Measurements from ENCODE around the gene MPV17.
A peak's percentile ranks its signal among the peaks of the same experiment; 100 is the strongest.
"Not testable (repeated sequence)": the region's sequence is repeated elsewhere in the genome, so short reads cannot be mapped to it uniquely, and the experiment has no call there.

The MPV17 gene

GRCh38 chr2:27351802-27352598, 29.1 kb upstream of the MPV17 start:
- no peak for TF ChIP-seq GATA1 (IDR thresholded peaks at IDR 0.05; ENCODE audit: low read depth, low read length)
- TF ChIP-seq POLR2A (IDR thresholded peaks at IDR 0.05; ENCODE audit: low read length): no peak
- no peak for DNase-seq

DNA sequence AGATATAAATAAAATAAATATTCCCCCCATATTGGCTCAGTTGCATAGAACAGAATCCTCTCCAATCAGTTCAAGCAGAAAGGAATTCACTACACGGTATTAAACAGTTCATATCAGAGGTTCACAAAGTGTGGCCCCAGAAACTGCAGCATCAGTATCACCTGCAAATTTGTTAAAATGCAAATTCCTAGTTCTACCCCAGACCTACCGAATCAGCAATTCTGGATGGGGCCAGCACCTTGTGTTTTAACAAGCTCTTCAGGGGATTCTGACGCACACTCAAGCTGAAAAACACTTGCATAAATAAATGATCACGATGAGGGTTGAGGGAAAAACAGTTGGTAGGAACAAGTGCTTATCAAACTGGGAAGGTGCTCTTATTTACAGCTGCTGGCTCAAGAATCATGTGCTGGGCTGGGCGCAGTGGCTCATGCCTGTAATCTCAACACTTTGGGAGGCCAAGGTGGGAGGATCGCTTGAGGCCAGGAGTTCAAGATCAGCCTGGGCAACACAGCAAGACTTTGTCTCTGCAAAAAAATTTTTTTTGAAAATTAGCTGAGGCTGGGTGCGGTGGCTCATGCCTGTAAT, 27.3 kb upstream of the MPV17 start:
- no peak for TF ChIP-seq POLR2A (IDR thresholded peaks at IDR 0.05; ENCODE audit: low read length)
- TF ChIP-seq GATA1 (IDR thresholded peaks at IDR 0.05; ENCODE audit: low read depth, low read length): no peak
- peak in 1 of 2 experiments; percentile 17 for DNase-seq

DNA sequence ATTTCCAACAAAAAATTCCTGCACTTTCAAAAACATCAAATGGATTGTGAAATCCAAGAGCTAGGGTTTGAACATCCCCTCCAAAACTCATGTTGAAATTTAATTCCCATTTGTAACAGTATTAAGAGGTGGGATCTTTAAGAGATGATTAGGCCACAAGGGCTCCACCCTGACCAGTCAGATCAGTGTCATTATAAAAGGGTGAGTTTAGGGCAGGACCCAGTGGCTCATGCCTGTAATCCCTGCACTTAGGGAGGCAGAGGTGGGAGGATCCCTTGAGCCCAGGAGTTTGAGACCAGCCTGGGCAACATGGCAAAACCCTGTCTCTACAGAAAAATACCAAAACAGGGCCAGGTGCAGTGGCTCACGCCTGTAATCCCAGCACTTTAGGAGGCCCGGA, 24.7 kb upstream of the MPV17 start:
- no peak for DNase-seq
- TF ChIP-seq POLR2A (IDR thresholded peaks at IDR 0.05; ENCODE audit: low read length) (no peak), GATA1 (IDR thresholded peaks at IDR 0.05; ENCODE audit: low read depth, low read length) (no peak)

GRCh38 chr2:27336173-27336572, 13.3 kb upstream of the MPV17 start:
- no peak for DNase-seq
- TF ChIP-seq POLR2A (IDR thresholded peaks at IDR 0.05; ENCODE audit: low read length) (no peak), GATA1 (IDR thresholded peaks at IDR 0.05; ENCODE audit: low read depth, low read length) (no peak)

GRCh38 chr2:27335311-27335710, 12.4 kb upstream of the MPV17 start:
- TF ChIP-seq POLR2A (IDR thresholded peaks at IDR 0.05; ENCODE audit: low read length): no peak
- TF ChIP-seq GATA1 (IDR thresholded peaks at IDR 0.05; ENCODE audit: low read depth, low read length): no peak
- DNase-seq: no peak

DNA sequence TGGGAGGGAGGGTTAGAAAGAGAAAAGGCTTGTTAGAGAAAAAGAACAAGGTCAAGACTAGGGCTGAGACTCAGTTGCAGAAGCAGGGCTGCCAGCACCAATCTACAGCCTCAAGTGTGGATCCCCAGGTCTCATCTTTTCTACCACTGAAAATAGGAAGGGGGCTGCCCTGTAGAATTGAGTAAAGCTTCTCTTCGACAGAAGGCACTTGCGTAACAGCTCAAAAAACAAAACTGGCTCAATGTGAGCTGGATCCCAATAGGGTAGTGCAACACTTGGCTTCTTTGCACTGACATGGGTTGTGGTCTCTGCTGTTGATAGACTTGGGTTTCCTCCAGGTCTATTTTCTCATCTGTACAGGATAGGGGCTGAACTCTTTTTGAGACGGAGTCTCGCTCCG, 1.8 kb upstream of the MPV17 start:
- no peak for DNase-seq
- TF ChIP-seq GATA1 (IDR thresholded peaks at IDR 0.05; ENCODE audit: low read depth, low read length) (no peak), POLR2A (IDR thresholded peaks at IDR 0.05; ENCODE audit: low read length) (no peak)

DNA sequence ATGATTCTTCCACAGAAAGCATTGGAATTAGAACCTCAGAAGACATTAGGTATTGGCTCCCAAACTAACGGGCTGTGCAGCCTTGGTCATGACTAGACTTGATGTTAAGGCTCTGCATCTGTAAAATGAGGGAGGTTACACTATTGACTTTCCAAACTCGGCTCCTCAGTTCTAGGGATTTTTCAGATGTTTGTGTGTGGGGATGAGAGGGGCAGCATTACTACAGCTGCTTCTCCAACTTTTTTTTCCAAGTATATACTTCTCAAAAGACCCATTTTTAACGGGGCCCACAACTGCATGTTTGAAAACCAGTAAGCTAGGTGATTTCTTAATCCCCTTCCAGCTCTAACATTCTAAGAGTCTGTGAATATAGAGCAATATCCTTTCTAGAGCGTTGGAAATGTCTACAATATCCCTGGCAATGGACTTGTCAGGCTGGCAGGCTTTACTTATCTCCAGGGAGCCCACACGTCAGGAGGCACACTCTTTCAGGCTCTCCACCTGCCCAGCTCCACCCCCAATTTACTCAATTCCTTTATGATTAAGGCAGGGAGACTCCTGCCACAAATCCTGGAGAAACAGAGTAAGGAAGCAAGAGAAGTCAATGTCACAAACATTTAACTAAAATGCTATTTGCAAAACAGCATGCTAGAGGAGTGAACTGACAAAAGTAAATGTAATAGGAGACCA, 844 bp upstream of the MPV17 start:
- DNase-seq: peak in 1 of 2 experiments; percentile 30
- no peak for TF ChIP-seq POLR2A (IDR thresholded peaks at IDR 0.05; ENCODE audit: low read length)
- TF ChIP-seq GATA1 (IDR thresholded peaks at IDR 0.05; ENCODE audit: low read depth, low read length): no peak

GRCh38 chr2:27322301-27322765, 564 bp downstream of the MPV17 start:
- peak in 1 of 2 experiments; percentile 48 for DNase-seq
- TF ChIP-seq GATA1 (IDR thresholded peaks at IDR 0.05; ENCODE audit: low read depth, low read length) (no peak), POLR2A (IDR thresholded peaks at IDR 0.05; ENCODE audit: low read length) (no peak)

DNA sequence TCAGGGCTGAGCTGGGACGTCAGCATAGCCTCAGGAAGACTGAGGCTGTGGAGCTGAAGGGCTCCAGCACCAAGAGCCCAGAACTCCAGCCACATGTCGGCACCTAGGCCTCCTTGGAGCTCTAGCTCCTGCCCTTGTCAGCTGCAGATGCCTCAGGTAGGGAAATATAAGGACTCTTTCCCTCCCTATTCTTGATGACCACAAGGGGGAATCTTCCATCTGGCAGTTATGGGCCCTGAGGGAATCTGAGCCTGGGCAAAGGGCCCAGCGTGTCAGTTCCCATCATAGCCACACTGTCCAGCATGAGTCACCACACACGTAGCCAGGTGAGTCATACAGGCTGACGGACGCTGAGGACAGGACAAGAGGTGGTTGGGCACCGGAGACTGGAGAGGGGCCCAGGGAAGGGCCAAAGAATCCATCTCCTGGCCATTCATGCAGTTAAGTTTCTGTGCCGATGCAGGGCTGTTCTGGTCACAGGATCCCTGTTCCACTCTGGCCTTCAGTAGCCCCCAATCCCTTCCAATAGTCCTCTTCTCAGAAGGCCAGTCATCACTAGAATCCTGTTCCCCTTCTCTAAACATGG, 1.8 kb downstream of the MPV17 start:
- peak; percentile 54 to 70 for DNase-seq

DNA sequence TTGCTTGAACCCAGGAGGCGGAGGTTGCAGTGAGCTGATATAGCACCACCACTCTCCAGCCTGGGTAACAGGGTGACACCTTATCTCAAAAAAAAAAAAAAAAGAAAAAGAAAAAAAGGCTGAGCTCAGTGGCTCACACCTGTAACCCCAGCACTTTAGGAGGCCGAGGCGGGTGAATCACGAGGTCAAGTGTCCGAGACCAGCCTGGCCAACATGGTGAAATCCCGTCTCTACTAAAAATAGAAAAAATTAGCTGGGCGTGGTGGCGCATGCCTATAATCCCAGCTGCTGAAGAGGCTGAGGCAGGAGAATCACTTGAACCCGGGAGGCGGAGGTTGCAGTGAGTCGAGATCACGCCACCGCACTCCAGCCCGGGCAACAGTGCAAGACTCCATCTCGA, 3.1 kb downstream of the MPV17 start:
- not testable (repeated sequence) for DNase-seq

More for the DNA sequence above, 1.8 kb downstream of the MPV17 start:
- TF ChIP-seq GATA1 (IDR thresholded peaks at IDR 0.05; ENCODE audit: low read depth, low read length) (no peak), POLR2A (IDR thresholded peaks at IDR 0.05; ENCODE audit: low read length) (no peak)

- TF ChIP-seq GATA1 (IDR thresholded peaks at IDR 0.05; ENCODE audit: low read depth, low read length) (no peak), POLR2A (IDR thresholded peaks at IDR 0.05; ENCODE audit: low read length) (no peak)
- no peak for DNase-seq
Measured at GRCh38 chr2:27316655-27317412, 6.1 kb downstream of the MPV17 start.

- DNase-seq: no peak
- TF ChIP-seq POLR2A (IDR thresholded peaks at IDR 0.05; ENCODE audit: low read length): no peak
- TF ChIP-seq GATA1 (IDR thresholded peaks at IDR 0.05; ENCODE audit: low read depth, low read length): no peak
Measured at GRCh38 chr2:27315122-27315521, 7.8 kb downstream of the MPV17 start.

DNA sequence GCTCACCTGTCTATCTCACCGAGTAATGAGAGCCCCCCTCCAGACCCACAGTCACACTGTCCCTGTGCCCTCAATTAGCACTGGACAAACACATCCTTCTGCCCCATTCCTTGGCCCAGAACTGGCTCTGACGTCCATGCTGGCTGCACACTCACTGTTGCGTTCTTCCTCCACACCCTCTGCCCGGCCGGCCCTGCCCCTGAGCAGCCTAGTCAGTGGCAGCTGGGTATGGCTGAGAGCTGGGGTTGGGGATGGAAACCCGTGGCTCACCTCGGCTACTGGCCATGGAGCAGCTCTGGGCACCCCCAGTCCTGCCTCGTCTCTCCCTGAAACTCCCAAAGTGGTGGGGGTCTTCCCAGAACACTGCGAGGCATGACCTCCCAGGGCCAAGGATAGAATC, 8.2 kb downstream of the MPV17 start:
- DNase-seq: no peak
- TF ChIP-seq GATA1 (IDR thresholded peaks at IDR 0.05; ENCODE audit: low read depth, low read length): no peak
- no peak for TF ChIP-seq POLR2A (IDR thresholded peaks at IDR 0.05; ENCODE audit: low read length)
